HG03342 (cell line): Measurements from ENCODE around the gene IGFBP5.

Experiments used
- ATAC-seq: cut with Tn5 transposase; IDR thresholded peaks from one replicate; pipeline ENCODE4 v1.9.1; 2021; ENCODE audit warnings: mild to moderate bottlenecking, moderate library complexity; ENCODE audit not compliant: unreplicated experiment

IGFBP5 gene

GRCh38 chr2:216650626-216651257, 44.6 kb downstream of the IGFBP5 start:
- ATAC-seq: no peak

- ATAC-seq: no peak
Measured at GRCh38 chr2:216649574-216649973, 45.8 kb downstream of the IGFBP5 start.

GRCh38 chr2:216648105-216648504, 47.2 kb downstream of the IGFBP5 start:
- ATAC-seq: no peak

GRCh38 chr2:216646116-216646515, 49.2 kb downstream of the IGFBP5 start:
- no peak for ATAC-seq

GRCh38 chr2:216645636-216645950, 49.8 kb downstream of the IGFBP5 start:
- no peak for ATAC-seq

GRCh38 chr2:216644842-216645635, 50.3 kb downstream of the IGFBP5 start:
- no peak for ATAC-seq

- no peak for ATAC-seq
Measured at GRCh38 chr2:216643986-216644659, 51.2 kb downstream of the IGFBP5 start.

GRCh38 chr2:216637472-216637871, 57.9 kb downstream of the IGFBP5 start:
- ATAC-seq: no peak

GRCh38 chr2:216636551-216637450, 58.5 kb downstream of the IGFBP5 start:
- ATAC-seq: no peak

GRCh38 chr2:216635701-216636550, 59.4 kb downstream of the IGFBP5 start:
- no peak for ATAC-seq

GRCh38 chr2:216635171-216635570, 60.2 kb downstream of the IGFBP5 start:
- ATAC-seq: no peak

- no peak for ATAC-seq
Measured at GRCh38 chr2:216634370-216635148, 60.8 kb downstream of the IGFBP5 start.

GRCh38 chr2:216633616-216634369, 61.6 kb downstream of the IGFBP5 start:
- ATAC-seq: no peak

GRCh38 chr2:216632952-216633615, 62.3 kb downstream of the IGFBP5 start, which contains the start of gene IGFBP2:
TSS of gene IGFBP2 (plus strand) at chr2:216633420. CDS start at chr2:216633524, 104 bp downstream.
- no peak for ATAC-seq

GRCh38 chr2:216632346-216632951, 62.9 kb downstream of the IGFBP5 start:
- ATAC-seq: no peak

GRCh38 chr2:216629784-216630183, 65.6 kb downstream of the IGFBP5 start:
- ATAC-seq: no peak

- no peak for ATAC-seq
Measured at GRCh38 chr2:216626875-216627245, 68.5 kb downstream of the IGFBP5 start.
